ENCODE data around the gene SYNPO.

The SYNPO gene

DNA sequence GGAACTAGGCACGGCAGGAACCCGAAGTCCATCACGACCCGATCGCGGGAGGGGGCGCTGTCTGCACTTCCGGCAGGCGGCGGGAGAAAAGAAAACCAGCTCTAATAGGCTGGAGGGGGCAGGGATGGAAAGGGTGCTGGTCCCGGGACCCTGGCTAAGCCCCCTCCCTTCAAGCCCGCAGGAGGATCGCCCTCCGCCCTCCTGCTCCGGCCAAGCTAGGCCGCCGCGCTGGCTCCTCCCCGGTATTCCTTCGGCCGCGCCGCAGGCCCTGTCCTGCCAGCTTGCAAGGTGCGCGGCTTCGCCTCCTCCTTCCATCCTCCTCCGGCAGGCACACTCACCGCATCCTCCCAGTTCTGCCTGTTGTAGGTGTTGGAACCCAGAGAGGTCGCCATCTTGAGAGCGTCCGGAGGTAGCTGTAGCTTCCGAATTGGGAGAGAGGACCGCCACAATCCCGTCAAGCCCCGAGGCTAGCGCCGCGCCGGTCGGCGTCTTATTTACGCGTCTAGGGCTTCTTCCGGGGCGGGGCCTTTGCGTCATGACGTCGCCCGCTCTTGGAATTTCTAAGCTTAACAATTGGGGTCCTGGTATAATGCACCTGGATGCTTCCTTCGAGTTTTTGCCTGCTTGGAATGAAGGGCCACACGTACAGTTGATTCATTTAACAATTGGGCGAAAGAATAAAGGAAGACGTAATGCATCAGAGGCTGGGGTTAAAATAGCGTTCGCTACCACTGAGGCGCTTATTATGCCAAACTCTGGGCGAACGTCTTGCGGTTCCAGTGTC is 60.3 kb downstream of the SYNPO start, which contains the start of gene RBM22:
RBM22 (minus strand) TSS at position 469 of the 784 bp plus-strand sequence; CDS start at position 392, 77 bp downstream.
- Mint-ChIP-seq H3K4me1 (no peaks in the 10 kb centered on the region), H3K27ac (no peak within 1 kb of the TSS), H3K9me3 (no peaks in the 10 kb centered on the region), H3K4me3 (no peak within 1 kb of the TSS), H3K27me3 (no peaks in the 10 kb centered on the region)
- ATAC-seq, result peak; percentile 97
- peak; percentile 83 to 89 for DNase-seq

GRCh38 chr5:150703762-150704161 is 63.3 kb downstream of the SYNPO start:
- no peak overlapping the region for H3K4me3 Mint-ChIP-seq
- H3K9me3 Mint-ChIP-seq, result no peaks in the 10 kb centered on the region
- DNase-seq (no peak), ATAC-seq (no peak)
- H3K27ac Mint-ChIP-seq, result no peak overlapping the region
- no peaks in the 10 kb centered on the region for H3K4me1 Mint-ChIP-seq
- H3K27me3 Mint-ChIP-seq, result no peaks in the 10 kb centered on the region

- ATAC-seq (no peak), DNase-seq (no peak)
- Mint-ChIP-seq H3K27ac (peak overlapping the region in 1 of 2 donors; percentile 64), H3K27me3 (no peaks in the 10 kb centered on the region), H3K4me3 (no peak overlapping the region), H3K9me3 (no peaks in the 10 kb centered on the region), H3K4me1 (no peaks in the 10 kb centered on the region)
Measured at GRCh38 chr5:150706776-150707390, 66.4 kb downstream of the SYNPO start.

All from stimulated activated naive CD8-positive, alpha-beta T cell treated with anti-CD3 and anti-CD28 coated beads, Interleukin-15, amount 100 ng/mL, for 72 hours (primary cell).